Type B pancreatic cell (in vitro differentiated cells): Measurements from ENCODE around the gene NDEL1. TPM values are rescaled to one million over a fixed set of nuclear protein-coding genes. Genes with fewer than 3 reads are reported as not detected.

Experiments used
- DNase-seq: peaks from one replicate; pipeline ENCODE4 v3.0.0; 2021; ENCODE audit warnings: mixed read lengths; ENCODE audit not compliant: unreplicated experiment; ENCODE audit errors: extremely low spot score
- H3K27ac Mint-ChIP-seq: 2 replicates; pipeline ENCODE4 v1.8.0; 2021; ENCODE audit warnings: mild to moderate bottlenecking, mixed read lengths
- H3K27me3 Mint-ChIP-seq: 2 replicates; pipeline ENCODE4 v1.8.0; 2021; ENCODE audit warnings: mixed read lengths
- H3K36me3 Mint-ChIP-seq: 2 replicates; pipeline ENCODE4 v1.8.0; 2021; ENCODE audit warnings: mixed read lengths
- H3K4me1 Mint-ChIP-seq: one replicate; pipeline ENCODE4 v1.8.0; 2021; ENCODE audit warnings: mixed read lengths; ENCODE audit not compliant: unreplicated experiment
- H3K4me3 Mint-ChIP-seq: 2 replicates; pipeline ENCODE4 v1.8.0; 2021; ENCODE audit warnings: mild to moderate bottlenecking, mixed read lengths
- H3K9me3 Mint-ChIP-seq: 2 replicates; pipeline ENCODE4 v1.8.0; 2021; ENCODE audit warnings: mixed read lengths
- CTCF ChIP-seq: fragments of 200-600 bp; sonication (generic); conservative IDR thresholded peaks from 2 replicates; pipeline ENCODE4 v1.5.0; 2021; ENCODE audit warnings: antibody characterized with exemption, mild to moderate bottlenecking
- total RNA-seq: library from RNA; stranded (reverse); gene quantifications from 2 replicates; pipeline ENCODE4 v1.2.1, GENCODE V29; 2021; ENCODE audit warnings: low replicate concordance

Gene NDEL1
- total RNA-seq, 1 donor from 2014 or later: 51.4 TPM

- H3K4me1 Mint-ChIP-seq: peaks cover 11% of the 10 kb centered on the region
- H3K27ac Mint-ChIP-seq: no peak overlapping the region
- no peak overlapping the region for H3K4me3 Mint-ChIP-seq
Measured at GRCh38 chr17:8468127-8468526, 32.4 kb downstream of the NDEL1 start.

GRCh38 chr17:8468980-8469379 lies 33.3 kb downstream of the NDEL1 start:
- Mint-ChIP-seq H3K9me3 (no peaks in the 10 kb centered on the region), H3K27me3 (no peaks in the 10 kb centered on the region), H3K36me3 (peaks cover 18% of the 10 kb centered on the region), H3K4me3 (no peak overlapping the region), H3K4me1 (peaks cover 8% of the 10 kb centered on the region), H3K27ac (no peak overlapping the region)
- no peak for TF ChIP-seq CTCF
- no peak for DNase-seq

More at GRCh38 chr17:8468127-8468526, 32.4 kb downstream of the NDEL1 start:
- no peak for TF ChIP-seq CTCF
- Mint-ChIP-seq H3K27me3 (no peaks in the 10 kb centered on the region), H3K9me3 (no peaks in the 10 kb centered on the region), H3K36me3 (peaks cover 14% of the 10 kb centered on the region)
- DNase-seq: no peak

- DNase-seq: no peak
- Mint-ChIP-seq H3K9me3 (no peaks in the 10 kb centered on the region), H3K27ac (no peak overlapping the region), H3K4me3 (no peak overlapping the region), H3K4me1 (peaks cover 6% of the 10 kb centered on the region), H3K27me3 (no peaks in the 10 kb centered on the region), H3K36me3 (peaks cover 24% of the 10 kb centered on the region)
- no peak for TF ChIP-seq CTCF
Measured at GRCh38 chr17:8469964-8470363, 34.3 kb downstream of the NDEL1 start.

GRCh38 chr17:8470447-8471047 lies 34.9 kb downstream of the NDEL1 start:
- Mint-ChIP-seq H3K4me1 (peaks cover under 1% of the 10 kb centered on the region), H3K9me3 (no peaks in the 10 kb centered on the region), H3K27ac (no peak overlapping the region), H3K27me3 (no peaks in the 10 kb centered on the region), H3K36me3 (peaks cover 30% of the 10 kb centered on the region), H3K4me3 (no peak overlapping the region)
- DNase-seq: no peak
- TF ChIP-seq CTCF: no peak

GRCh38 chr17:8472663-8473062 lies 37.0 kb downstream of the NDEL1 start:
- DNase-seq: no peak
- TF ChIP-seq CTCF: no peak
- no peaks in the 10 kb centered on the region for H3K9me3 Mint-ChIP-seq
- no peak overlapping the region for H3K4me3 Mint-ChIP-seq
- peaks cover 35% of the 10 kb centered on the region for H3K36me3 Mint-ChIP-seq
- H3K27me3 Mint-ChIP-seq: no peaks in the 10 kb centered on the region
- H3K27ac Mint-ChIP-seq: no peak overlapping the region
- no peaks in the 10 kb centered on the region for H3K4me1 Mint-ChIP-seq
